Measurements from ENCODE around the gene TDRD1. TPM values are rescaled to one million over a fixed set of nuclear protein-coding genes. Genes with fewer than 3 reads are reported as not detected.

The TDRD1 gene
- total and polyA plus RNA-seq, 9 donors = 0.04 to 0.29 (median 0.06) TPM

- Histone ChIP-seq H3K27ac (ENCODE audit: low read length) (no peak overlapping the region), H3K36me3 (ENCODE audit: control insufficient read depth, insufficient read depth, low read length) (no peaks in the 10 kb centered on the region), H3K4me1 (ENCODE audit: control insufficient read depth, insufficient read depth, low read length) (no peaks in the 10 kb centered on the region), H3K9me3 (replicated peaks; ENCODE audit: control insufficient read depth, low read depth, low read length) (no peaks in the 10 kb centered on the region), H3K4me3 (ENCODE audit: low read length) (no peak overlapping the region), H3K27me3 (ENCODE audit: control insufficient read depth, insufficient read depth, low read length) (no peaks in the 10 kb centered on the region)
- no CpG with 5 or more reads among the region's 3 CpGs for WGBS (ENCODE audit: insufficient coverage)
- DNase-seq = no peak
Observed at GRCh38 chr10:114256822-114257221, 77.7 kb downstream of the TDRD1 start.

- WGBS (ENCODE audit: insufficient coverage) = 22% methylated on average over 2 of the region's 3 CpGs
- H3K4me3 ChIP-seq (ENCODE audit: low read length) = no peak overlapping the region
- no peaks in the 10 kb centered on the region for H3K27me3 ChIP-seq (ENCODE audit: control insufficient read depth, insufficient read depth, low read length)
- DNase-seq = peak; percentile 67
- H3K27ac ChIP-seq (ENCODE audit: low read length) = no peak overlapping the region
- no peaks in the 10 kb centered on the region for H3K9me3 ChIP-seq (replicated peaks; ENCODE audit: control insufficient read depth, low read depth, low read length)
- H3K36me3 ChIP-seq (ENCODE audit: control insufficient read depth, insufficient read depth, low read length) = no peaks in the 10 kb centered on the region
- H3K4me1 ChIP-seq (ENCODE audit: control insufficient read depth, insufficient read depth, low read length) = no peaks in the 10 kb centered on the region
Observed at GRCh38 chr10:114257498-114257897, 78.3 kb downstream of the TDRD1 start.

GRCh38 chr10:114258274-114258840 is 79.2 kb downstream of the TDRD1 start:
- H3K4me3 ChIP-seq (ENCODE audit: low read length) = no peak overlapping the region
- H3K9me3 ChIP-seq (replicated peaks; ENCODE audit: control insufficient read depth, low read depth, low read length) = no peaks in the 10 kb centered on the region
- no peaks in the 10 kb centered on the region for H3K4me1 ChIP-seq (ENCODE audit: control insufficient read depth, insufficient read depth, low read length)
- H3K36me3 ChIP-seq (ENCODE audit: control insufficient read depth, insufficient read depth, low read length) = no peaks in the 10 kb centered on the region
- 100% methylated on average over 1 of the region's 5 CpGs for WGBS (ENCODE audit: insufficient coverage)
- DNase-seq = peak; percentile 19
- H3K27me3 ChIP-seq (ENCODE audit: control insufficient read depth, insufficient read depth, low read length) = no peaks in the 10 kb centered on the region
- no peak overlapping the region for H3K27ac ChIP-seq (ENCODE audit: low read length)

- no peaks in the 10 kb centered on the region for H3K9me3 ChIP-seq (replicated peaks; ENCODE audit: control insufficient read depth, low read depth, low read length)
- H3K27me3 ChIP-seq (ENCODE audit: control insufficient read depth, insufficient read depth, low read length) = no peaks in the 10 kb centered on the region
- DNase-seq = no peak
- H3K4me1 ChIP-seq (ENCODE audit: control insufficient read depth, insufficient read depth, low read length) = no peaks in the 10 kb centered on the region
- no peaks in the 10 kb centered on the region for H3K36me3 ChIP-seq (ENCODE audit: control insufficient read depth, insufficient read depth, low read length)
- H3K27ac ChIP-seq (ENCODE audit: low read length) = no peak overlapping the region
- 77% methylated on average over 10 of the region's 10 CpGs for WGBS (ENCODE audit: insufficient coverage)
- no peak overlapping the region for H3K4me3 ChIP-seq (ENCODE audit: low read length)
Observed at GRCh38 chr10:114259824-114260223, 80.7 kb downstream of the TDRD1 start.

GRCh38 chr10:114260366-114260765 is 81.2 kb downstream of the TDRD1 start:
- Histone ChIP-seq H3K9me3 (replicated peaks; ENCODE audit: control insufficient read depth, low read depth, low read length) (no peaks in the 10 kb centered on the region), H3K36me3 (ENCODE audit: control insufficient read depth, insufficient read depth, low read length) (no peaks in the 10 kb centered on the region), H3K27ac (ENCODE audit: low read length) (no peak overlapping the region), H3K4me1 (ENCODE audit: control insufficient read depth, insufficient read depth, low read length) (no peaks in the 10 kb centered on the region), H3K27me3 (ENCODE audit: control insufficient read depth, insufficient read depth, low read length) (no peaks in the 10 kb centered on the region), H3K4me3 (ENCODE audit: low read length) (no peak overlapping the region)
- 100% methylated on average over 5 of the region's 5 CpGs for WGBS (ENCODE audit: insufficient coverage)
- no peak for DNase-seq

- Histone ChIP-seq H3K36me3 (ENCODE audit: control insufficient read depth, insufficient read depth, low read length) (no peaks in the 10 kb centered on the region), H3K27me3 (ENCODE audit: control insufficient read depth, insufficient read depth, low read length) (no peaks in the 10 kb centered on the region), H3K4me3 (ENCODE audit: low read length) (no peak overlapping the region), H3K27ac (ENCODE audit: low read length) (no peak overlapping the region), H3K9me3 (replicated peaks; ENCODE audit: control insufficient read depth, low read depth, low read length) (no peaks in the 10 kb centered on the region), H3K4me1 (ENCODE audit: control insufficient read depth, insufficient read depth, low read length) (no peaks in the 10 kb centered on the region)
- WGBS (ENCODE audit: insufficient coverage) = no CpG with 5 or more reads among the region's 2 CpGs
- DNase-seq = no peak
Observed at GRCh38 chr10:114261076-114261475, 81.9 kb downstream of the TDRD1 start.

- DNase-seq = no peak
- Histone ChIP-seq H3K9me3 (replicated peaks; ENCODE audit: control insufficient read depth, low read depth, low read length) (no peaks in the 10 kb centered on the region), H3K4me1 (ENCODE audit: control insufficient read depth, insufficient read depth, low read length) (no peaks in the 10 kb centered on the region), H3K27ac (ENCODE audit: low read length) (no peak overlapping the region), H3K4me3 (ENCODE audit: low read length) (no peak overlapping the region), H3K27me3 (ENCODE audit: control insufficient read depth, insufficient read depth, low read length) (no peaks in the 10 kb centered on the region), H3K36me3 (ENCODE audit: control insufficient read depth, insufficient read depth, low read length) (no peaks in the 10 kb centered on the region)
- WGBS (ENCODE audit: insufficient coverage) = no CpG with 5 or more reads among the region's 4 CpGs
Observed at GRCh38 chr10:114262496-114262895, 83.3 kb downstream of the TDRD1 start.

GRCh38 chr10:114265392-114266053 is 86.4 kb downstream of the TDRD1 start:
- no peaks in the 10 kb centered on the region for H3K27me3 ChIP-seq (ENCODE audit: control insufficient read depth, insufficient read depth, low read length)
- no peak overlapping the region for H3K4me3 ChIP-seq (ENCODE audit: low read length)
- H3K4me1 ChIP-seq (ENCODE audit: control insufficient read depth, insufficient read depth, low read length) = no peaks in the 10 kb centered on the region
- peak; percentile 68 for DNase-seq
- no peak overlapping the region for H3K27ac ChIP-seq (ENCODE audit: low read length)
- H3K9me3 ChIP-seq (replicated peaks; ENCODE audit: control insufficient read depth, low read depth, low read length) = no peaks in the 10 kb centered on the region
- WGBS (ENCODE audit: insufficient coverage) = no CpG with 5 or more reads among the region's 6 CpGs
- H3K36me3 ChIP-seq (ENCODE audit: control insufficient read depth, insufficient read depth, low read length) = no peaks in the 10 kb centered on the region

- Histone ChIP-seq H3K4me3 (ENCODE audit: low read length) (no peak overlapping the region), H3K36me3 (ENCODE audit: control insufficient read depth, insufficient read depth, low read length) (no peaks in the 10 kb centered on the region), H3K4me1 (ENCODE audit: control insufficient read depth, insufficient read depth, low read length) (no peaks in the 10 kb centered on the region), H3K27me3 (ENCODE audit: control insufficient read depth, insufficient read depth, low read length) (no peaks in the 10 kb centered on the region), H3K27ac (ENCODE audit: low read length) (no peak overlapping the region), H3K9me3 (replicated peaks; ENCODE audit: control insufficient read depth, low read depth, low read length) (no peaks in the 10 kb centered on the region)
- DNase-seq = peak; percentile 31
- 46% methylated on average over 2 of the region's 5 CpGs for WGBS (ENCODE audit: insufficient coverage)
Observed at GRCh38 chr10:114266521-114266920, 87.4 kb downstream of the TDRD1 start.

GRCh38 chr10:114271075-114271778 is 92.1 kb downstream of the TDRD1 start:
- DNase-seq = no peak
- peaks cover 8% of the 10 kb centered on the region for H3K27me3 ChIP-seq (ENCODE audit: control insufficient read depth, insufficient read depth, low read length)
- H3K9me3 ChIP-seq (replicated peaks; ENCODE audit: control insufficient read depth, low read depth, low read length) = no peaks in the 10 kb centered on the region
- no CpG with 5 or more reads among the region's 3 CpGs for WGBS (ENCODE audit: insufficient coverage)
- H3K36me3 ChIP-seq (ENCODE audit: control insufficient read depth, insufficient read depth, low read length) = no peaks in the 10 kb centered on the region
- no peak overlapping the region for H3K4me3 ChIP-seq (ENCODE audit: low read length)
- H3K27ac ChIP-seq (ENCODE audit: low read length) = no peak overlapping the region
- no peaks in the 10 kb centered on the region for H3K4me1 ChIP-seq (ENCODE audit: control insufficient read depth, insufficient read depth, low read length)
